ENCODE data around the gene CARNS1.

GRCh38 chr11:67374571-67375281 lies 40.8 kb upstream of the CARNS1 start:
- TF ChIP-seq POLR2A (IDR thresholded peaks at IDR 0.05) (no peak), CTCF (IDR thresholded peaks at IDR 0.05) (no peak)
